ENCODE measurements around the gene CD1E.

DNA sequence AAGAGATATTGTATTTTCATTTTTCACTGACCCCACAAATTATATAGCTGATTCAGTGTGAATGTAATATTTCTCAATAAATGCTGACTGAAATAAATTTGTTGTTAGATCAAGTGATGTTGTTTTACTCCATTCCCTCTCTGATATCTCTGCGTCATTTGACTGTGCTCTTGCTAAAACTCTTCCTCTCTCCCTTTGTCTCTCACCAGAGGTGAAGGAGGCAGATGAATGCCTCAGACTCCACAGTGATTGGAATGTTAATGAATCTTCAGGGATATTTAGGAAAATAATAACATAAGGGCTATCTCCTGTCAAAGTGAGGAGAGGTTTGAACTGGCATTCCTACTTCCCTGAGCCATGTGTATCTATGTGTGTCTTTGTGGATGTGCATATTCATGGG is 3.7 kb downstream of the CD1E start:
- TF ChIP-seq, protein P1, sequence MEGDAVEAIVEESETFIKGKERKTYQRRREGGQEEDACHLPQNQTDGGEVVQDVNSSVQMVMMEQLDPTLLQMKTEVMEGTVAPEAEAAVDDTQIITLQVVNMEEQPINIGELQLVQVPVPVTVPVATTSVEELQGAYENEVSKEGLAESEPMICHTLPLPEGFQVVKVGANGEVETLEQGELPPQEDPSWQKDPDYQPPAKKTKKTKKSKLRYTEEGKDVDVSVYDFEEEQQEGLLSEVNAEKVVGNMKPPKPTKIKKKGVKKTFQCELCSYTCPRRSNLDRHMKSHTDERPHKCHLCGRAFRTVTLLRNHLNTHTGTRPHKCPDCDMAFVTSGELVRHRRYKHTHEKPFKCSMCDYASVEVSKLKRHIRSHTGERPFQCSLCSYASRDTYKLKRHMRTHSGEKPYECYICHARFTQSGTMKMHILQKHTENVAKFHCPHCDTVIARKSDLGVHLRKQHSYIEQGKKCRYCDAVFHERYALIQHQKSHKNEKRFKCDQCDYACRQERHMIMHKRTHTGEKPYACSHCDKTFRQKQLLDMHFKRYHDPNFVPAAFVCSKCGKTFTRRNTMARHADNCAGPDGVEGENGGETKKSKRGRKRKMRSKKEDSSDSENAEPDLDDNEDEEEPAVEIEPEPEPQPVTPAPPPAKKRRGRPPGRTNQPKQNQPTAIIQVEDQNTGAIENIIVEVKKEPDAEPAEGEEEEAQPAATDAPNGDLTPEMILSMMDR (IDR thresholded peaks at IDR 0.05; ENCODE audit: low read length): no peak
- TF ChIP-seq EZH2phosphoT487 (IDR thresholded peaks at IDR 0.05; ENCODE audit: low read length) (no peak), EZH2 (optimal IDR thresholded peaks at IDR 0.05; ENCODE audit: low read depth, low read length) (no peak)

All from MM.1S (cell line).